IMR-90 (cell line): ENCODE data around the gene IMMP1L.

Experiments used
- BHLHE40 ChIP-seq: fragments of 150-350 bp; IDR thresholded peaks from 2 replicates; pipeline ENCODE4 v1.6.1; 2016; ENCODE audit warnings: mild to moderate bottlenecking, low read depth, low read length
- CEBPB ChIP-seq: IDR thresholded peaks from 2 replicates; pipeline ENCODE4 v1.6.1; 2012; ENCODE audit warnings: low read depth, low read length, improper control_type of control experiment
- CHD1 ChIP-seq: IDR thresholded peaks from 2 replicates; pipeline ENCODE4 v1.6.1; 2012; ENCODE audit warnings: low read depth, low read length, improper control_type of control experiment
- CTCF ChIP-seq: conservative IDR thresholded peaks from 2 replicates; pipeline ENCODE4 v1.5.1; 2012; ENCODE audit warnings: mild to moderate bottlenecking, low read depth, low read length, improper control_type of control experiment
- ELK1 ChIP-seq: fragments of 150-350 bp; IDR thresholded peaks from 2 replicates; pipeline ENCODE4 v1.6.1; 2016; ENCODE audit warnings: low read depth, mild to moderate bottlenecking, low read length, moderate library complexity, borderline replicate concordance
- MAFK ChIP-seq: IDR thresholded peaks from 2 replicates; pipeline ENCODE4 v1.6.1; 2012; ENCODE audit warnings: low read depth, low read length, improper control_type of control experiment
- POLR2A ChIP-seq: IDR thresholded peaks from 2 replicates; pipeline ENCODE4 v1.6.1; 2012; ENCODE audit warnings: mild to moderate bottlenecking, low read depth, low read length
- RAD21 ChIP-seq: IDR thresholded peaks from 2 replicates; pipeline ENCODE4 v1.6.1; 2012; ENCODE audit warnings: low read length, improper control_type of control experiment
- RCOR1 ChIP-seq: IDR thresholded peaks from 2 replicates; pipeline ENCODE4 v1.6.1; 2012; ENCODE audit warnings: mild to moderate bottlenecking, low read length, improper control_type of control experiment; ENCODE audit not compliant: insufficient replicate concordance

- no peak for TF ChIP-seq CTCF
- TF ChIP-seq RCOR1, result no peak
- TF ChIP-seq POLR2A, result no peak
- no peak for TF ChIP-seq ELK1
- no peak for TF ChIP-seq CHD1
- TF ChIP-seq MAFK, result no peak
- no peak for TF ChIP-seq RAD21
- peak; percentile 28; the same call in 1 of the 2 replicates for TF ChIP-seq CEBPB
- TF ChIP-seq BHLHE40, result peak; percentile 46; the same call in 1 of the 2 replicates
These were observed 96.5 kb downstream of the IMMP1L start for GRCh38 chr11:31412946-31413345.
